IMR-90 (cell line): Measurements from ENCODE around the gene ADAMTSL1. TPM values are rescaled to one million over a fixed set of nuclear protein-coding genes. Genes with fewer than 3 reads are reported as not detected.
A peak's percentile ranks its signal among the peaks of the same experiment; 100 is the strongest.

Experiments
- ATAC-seq: fragments of 200-7000 bp; cut with Tn5 transposase; 2 replicates; pipeline ENCODE4 v1.9.1; 2020; ENCODE audit warnings: low read depth, mild to moderate bottlenecking, moderate library complexity
- BruUV-seq: library from RNA; stranded (reverse); fragments of 400-500 nt; replicated peaks from 2 replicates; lab custom pipeline; 2021; lab: Mats Ljungman, UMichigan
- CTCF ChIA-PET: fragments of 300-600 bp; formaldehyde crosslinking; extraction: SDS; loops from one replicate; lab custom pipeline; 2021; ENCODE audit warnings: antibody characterized with exemption; lab: Yijun Ruan, JAX
- POLR2A ChIA-PET: fragments of 300-600 bp; sonication (Branson Sonifier 250); formaldehyde crosslinking; loops from one replicate; lab custom pipeline; 2022; ENCODE audit warnings: antibody characterized with exemption; ENCODE audit not compliant: unreplicated experiment; lab: Charles Lee
- DNase-seq: peaks from one replicate; pipeline ENCODE4 v3.0.0; 2013
- H2AFZ ChIP-seq: replicated peaks from 2 replicates; pipeline ENCODE3; 2013; ENCODE audit warnings: low read length, mild to moderate bottlenecking; ENCODE audit not compliant: poor library complexity
- H2AK5ac ChIP-seq: 2 replicates; pipeline ENCODE4 v1.6.1; 2013; ENCODE audit warnings: low read depth, low read length, inconsistent platforms
- H2AK9ac ChIP-seq: replicated peaks from 2 replicates; pipeline ENCODE3; 2013; ENCODE audit warnings: mild to moderate bottlenecking, low read depth, low read length, moderate library complexity; ENCODE audit not compliant: poor library complexity
- H2BK120ac ChIP-seq: 2 replicates; pipeline ENCODE4 v1.6.1; 2013; ENCODE audit warnings: low read depth, low read length, inconsistent platforms
- H2BK15ac ChIP-seq: 3 replicates; pipeline ENCODE4 v1.6.1; 2013; ENCODE audit warnings: low read depth, low read length, inconsistent platforms
- H2BK20ac ChIP-seq: 2 replicates; pipeline ENCODE4 v1.6.1; 2013; ENCODE audit warnings: low read depth, mild to moderate bottlenecking, inconsistent platforms, low read length, moderate library complexity
- H2BK5ac ChIP-seq: 2 replicates; pipeline ENCODE4 v1.6.1; 2013; ENCODE audit warnings: mild to moderate bottlenecking, low read depth, low read length, inconsistent platforms; ENCODE audit not compliant: poor library complexity, severe bottlenecking
- H3K14ac ChIP-seq: replicated peaks from 2 replicates; pipeline ENCODE4 v1.6.1; 2013; ENCODE audit warnings: low read depth, low read length, inconsistent platforms
- H3K18ac ChIP-seq: 2 replicates; pipeline ENCODE4 v1.6.1; 2013; ENCODE audit warnings: low read depth, low read length, control low read depth
- H3K23ac ChIP-seq: 2 replicates; pipeline ENCODE4 v1.6.1; 2013; ENCODE audit warnings: low read depth, low read length, inconsistent platforms
- H3K27ac ChIP-seq: 2 replicates; pipeline ENCODE4 v1.5.1; 2013; ENCODE audit warnings: mild to moderate bottlenecking, control low read depth, low read length; ENCODE audit not compliant: insufficient read depth
- H3K27me3 ChIP-seq: 2 replicates; pipeline ENCODE4 v1.6.1; 2013; ENCODE audit warnings: low read length; ENCODE audit not compliant: control insufficient read depth, insufficient read depth
- H3K36me3 ChIP-seq: 2 replicates; pipeline ENCODE4 v1.6.1; 2013; ENCODE audit warnings: low read length, mixed read lengths; ENCODE audit not compliant: control insufficient read depth, insufficient read depth
- H3K4ac ChIP-seq: 2 replicates; pipeline ENCODE4 v1.6.1; 2013; ENCODE audit warnings: low read depth, low read length, inconsistent platforms
- H3K4me1 ChIP-seq: 2 replicates; pipeline ENCODE4 v1.6.1; 2013; ENCODE audit warnings: low read length, mixed read lengths; ENCODE audit not compliant: control insufficient read depth, insufficient read depth
- H3K4me2 ChIP-seq: 2 replicates; pipeline ENCODE4 v1.6.1; 2013; ENCODE audit warnings: low read depth, mild to moderate bottlenecking, control low read depth, low read length, moderate library complexity
- H3K4me3 ChIP-seq: 2 replicates; pipeline ENCODE4 v1.5.1; 2013; ENCODE audit warnings: low read depth, mild to moderate bottlenecking, control low read depth, low read length, moderate library complexity; ENCODE audit not compliant: insufficient read depth
- H3K56ac ChIP-seq: 2 replicates; pipeline ENCODE4 v1.6.1; 2013; ENCODE audit warnings: low read length, inconsistent platforms; ENCODE audit not compliant: insufficient read depth; ENCODE audit errors: extremely low read depth
- H3K79me1 ChIP-seq, 2 experiments: 2 replicates each; pipeline ENCODE4 v1.6.1; 2013; ENCODE audit warnings: low read length in 2 of 2, inconsistent platforms in 1 of 2, low read depth in 1 of 2
- H3K9ac ChIP-seq: 2 replicates; pipeline ENCODE4 v1.6.1; 2013; ENCODE audit warnings: low read depth, low read length, control low read depth
- H3K9me1 ChIP-seq: 2 replicates; pipeline ENCODE4 v1.6.1; 2013; ENCODE audit warnings: low read length, inconsistent platforms; ENCODE audit not compliant: insufficient read depth
- H3K9me3 ChIP-seq: 2 replicates; pipeline ENCODE4 v1.6.1; 2013; ENCODE audit warnings: low read length; ENCODE audit not compliant: control insufficient read depth, insufficient read depth
- H4K20me1 ChIP-seq: 2 replicates; pipeline ENCODE4 v1.6.1; 2013; ENCODE audit warnings: low read length, inconsistent platforms; ENCODE audit not compliant: insufficient read depth
- H4K5ac ChIP-seq: 2 replicates; pipeline ENCODE4 v1.6.1; 2013; ENCODE audit warnings: mild to moderate bottlenecking, low read depth, low read length, control low read depth
- H4K8ac ChIP-seq, 2 experiments: 2 replicates each; pipeline ENCODE4 v1.6.1; 2013; ENCODE audit warnings: low read depth in 2 of 2, low read length in 2 of 2, control low read depth in 1 of 2, inconsistent platforms in 1 of 2
- H4K91ac ChIP-seq: 2 replicates; pipeline ENCODE4 v1.6.1; 2013; ENCODE audit warnings: low read depth, low read length, inconsistent platforms; ENCODE audit not compliant: insufficient read depth
- MXI1 ChIP-seq: IDR thresholded peaks from 2 replicates; pipeline ENCODE4 v1.6.1; 2012; ENCODE audit warnings: low read depth, mild to moderate bottlenecking, low read length, moderate library complexity, borderline replicate concordance
- WGBS, 2 experiments: methylation state at CpG; one replicate each; pipeline versions ENCODE4 v1.1.5 to v1.1.7; 2013; ENCODE audit warnings: missing lambda C conversion rate in 2 of 2; ENCODE audit not compliant: insufficient read length in 1 of 2; ENCODE audit errors: extremely low coverage in 2 of 2; 5-methylcytosine and 5-hydroxymethylcytosine counted together
- dilution Hi-C: fragments of 300-500 bp; cut with HindIII; formaldehyde crosslinking; loops from one replicate; pipeline ENCODE4 v1.14.3; 2018; ENCODE audit warnings: low sequenced_read_pairs; ENCODE audit not compliant: unreplicated experiment
- in situ Hi-C: fragments of 300-500 bp; cut with MboI; formaldehyde crosslinking; loops from 3 replicates; pipeline ENCODE4 v1.14.3; 2019; ENCODE audit warnings: low sequenced_read_pairs, inconsistent platforms, mixed read lengths
- intact Hi-C: fragments of 100-400 bp; cut with micrococcal nuclease; formaldehyde crosslinking; loops from 2 replicates; pipeline ENCODE4 v1.10.0; 2022
- polyA plus RNA-seq, 3 experiments: library from polyadenylated mRNA; depleted of rRNA; stranded (reverse); fragments of >200 nt; gene quantifications; 2 replicates each; pipeline ENCODE4 v1.2.3, GENCODE V29; 2012; ENCODE audit warnings: low replicate concordance in 1 of 3
- total RNA-seq: library from RNA; depleted of rRNA; stranded (reverse); fragments of >200 nt; gene quantifications from 2 replicates; pipeline ENCODE4 v1.2.3, GENCODE V29; 2012

The ADAMTSL1 gene
- total and polyA plus RNA-seq, 2 of the 4 experiments (the other 2 are of a cell fraction), result 38.2 to 62.2 TPM

GRCh38 chr9:18666986-18667772, 193.2 kb downstream of the ADAMTSL1 start:
- WGBS, 2 experiments, result no CpG with 5 or more reads among the region's 6 CpGs
- ATAC-seq (no peak), DNase-seq (peak; percentile 43)
- Histone ChIP-seq H3K4ac (no peak overlapping the region), H3K79me1 (no peaks in the 10 kb centered on the region), H3K27me3 (no peaks in the 10 kb centered on the region), H3K18ac (no peak overlapping the region; the same call in 1 of the 2 replicates), H4K91ac (no peak overlapping the region), H3K4me2 (no peak overlapping the region), H2BK20ac (no peak overlapping the region), H2BK5ac (no peak overlapping the region), H4K20me1 (no peaks in the 10 kb centered on the region), H3K9me1 (no peaks in the 10 kb centered on the region), H2AFZ (no peak overlapping the region), H4K8ac (no peak overlapping the region), H2BK15ac (no peak overlapping the region), H3K9me3 (no peaks in the 10 kb centered on the region), H3K27ac (no peak overlapping the region), H4K5ac (no peak overlapping the region), H3K4me1 (peaks cover 3% of the 10 kb centered on the region), H3K23ac (no peak overlapping the region), H3K36me3 (no peaks in the 10 kb centered on the region), H3K4me3 (no peak overlapping the region), H3K14ac (no peak overlapping the region), H2AK9ac (no peak overlapping the region), H3K9ac (no peak overlapping the region), H2BK120ac (no peak overlapping the region), H2AK5ac (no peak overlapping the region), H3K56ac (no peak overlapping the region)
- no peak for TF ChIP-seq MXI1
- intact Hi-C loops, result no loop called here
- POLR2A ChIA-PET, result no interaction called here
- dilution Hi-C loops, result no loop called here
- CTCF ChIA-PET, result interaction anchor here (0.7 kb wide), 1 partner anchor 412 kb away, joined by 3 read pairs; no protein-coding TSS in a partner anchor
- BruUV-seq, result no TSS peak
- in situ Hi-C loops, result no loop called here
